Progenitor cell of endocrine pancreas (in vitro differentiated cells): ENCODE data around the gene NRG2. TPM values are rescaled to one million over a fixed set of nuclear protein-coding genes. Genes with fewer than 3 reads are reported as not detected.

ENCODE experiments used
- DNase-seq: peaks from one replicate; pipeline ENCODE4 v3.0.0; 2021; ENCODE audit warnings: low spot score; ENCODE audit not compliant: unreplicated experiment
- H3K27ac Mint-ChIP-seq: 2 replicates; pipeline ENCODE4 v1.8.0; 2021; ENCODE audit warnings: mild to moderate bottlenecking, moderate library complexity, mixed read lengths
- H3K27me3 Mint-ChIP-seq: 2 replicates; pipeline ENCODE4 v1.8.0; 2021; ENCODE audit warnings: mixed read lengths
- H3K36me3 Mint-ChIP-seq: 2 replicates; pipeline ENCODE4 v1.8.0; 2022; ENCODE audit warnings: mixed read lengths; ENCODE audit not compliant: insufficient read depth
- H3K4me1 Mint-ChIP-seq: 2 replicates; pipeline ENCODE4 v1.8.0; 2021; ENCODE audit warnings: low read depth, mixed read lengths
- H3K4me3 Mint-ChIP-seq: 2 replicates; pipeline ENCODE4 v1.8.0; 2021; ENCODE audit warnings: low read depth, mild to moderate bottlenecking, moderate library complexity, mixed read lengths
- H3K9me3 Mint-ChIP-seq: 2 replicates; pipeline ENCODE4 v1.8.0; 2021; ENCODE audit warnings: low read depth, mixed read lengths
- CTCF ChIP-seq: fragments of 200-600 bp; sonication (generic); IDR thresholded peaks from one replicate; pipeline ENCODE4 v1.5.0; 2021; ENCODE audit warnings: antibody characterized with exemption, mild to moderate bottlenecking; ENCODE audit not compliant: unreplicated experiment
- total RNA-seq: library from RNA; stranded (reverse); gene quantifications from 2 replicates; pipeline ENCODE4 v1.2.1, GENCODE V29; 2021

The NRG2 gene
- total RNA-seq, 1 donor from 2014 or later = 5.5 TPM

GRCh38 chr5:139806726-139807646 is 236.1 kb downstream of the NRG2 start:
- H3K36me3 Mint-ChIP-seq = no peaks in the 10 kb centered on the region
- TF ChIP-seq CTCF = no peak
- peaks cover 52% of the 10 kb centered on the region for H3K27me3 Mint-ChIP-seq
- no peak for DNase-seq
- no peak overlapping the region for H3K27ac Mint-ChIP-seq
- no peaks in the 10 kb centered on the region for H3K4me1 Mint-ChIP-seq
- no peak overlapping the region for H3K4me3 Mint-ChIP-seq
- no peaks in the 10 kb centered on the region for H3K9me3 Mint-ChIP-seq

GRCh38 chr5:139806111-139806510 is 237.0 kb downstream of the NRG2 start:
- DNase-seq = no peak
- no peaks in the 10 kb centered on the region for H3K9me3 Mint-ChIP-seq
- no peaks in the 10 kb centered on the region for H3K36me3 Mint-ChIP-seq
- no peaks in the 10 kb centered on the region for H3K4me1 Mint-ChIP-seq
- H3K4me3 Mint-ChIP-seq = no peak overlapping the region
- H3K27me3 Mint-ChIP-seq = peaks cover 53% of the 10 kb centered on the region
- TF ChIP-seq CTCF = no peak
- no peak overlapping the region for H3K27ac Mint-ChIP-seq

GRCh38 chr5:139805545-139805944 is 237.6 kb downstream of the NRG2 start:
- Mint-ChIP-seq H3K4me3 (no peak overlapping the region), H3K27me3 (peaks cover 57% of the 10 kb centered on the region), H3K4me1 (no peaks in the 10 kb centered on the region), H3K36me3 (no peaks in the 10 kb centered on the region), H3K27ac (no peak overlapping the region), H3K9me3 (no peaks in the 10 kb centered on the region)
- no peak for TF ChIP-seq CTCF
- no peak for DNase-seq

- H3K27me3 Mint-ChIP-seq = peaks cover 58% of the 10 kb centered on the region
Observed at GRCh38 chr5:139804800-139805397, 238.2 kb downstream of the NRG2 start.

More at GRCh38 chr5:139804800-139805397, 238.2 kb downstream of the NRG2 start:
- no peaks in the 10 kb centered on the region for H3K36me3 Mint-ChIP-seq
- no peak for DNase-seq
- H3K4me1 Mint-ChIP-seq = no peaks in the 10 kb centered on the region
- no peaks in the 10 kb centered on the region for H3K9me3 Mint-ChIP-seq
- no peak overlapping the region for H3K4me3 Mint-ChIP-seq
- no peak for TF ChIP-seq CTCF
- H3K27ac Mint-ChIP-seq = peak overlapping the region; percentile 14
